Activated CD8-positive, alpha-beta T cell treated with anti-CD3 and anti-CD28 coated beads for 36 hours (primary cell): Measurements from ENCODE around the gene FTSJ1. TPM values are rescaled to one million over a fixed set of nuclear protein-coding genes. Genes with fewer than 3 reads are reported as not detected.
A peak's percentile ranks its signal among the peaks of the same experiment; 100 is the strongest.
"Not testable (repeated sequence)": the region's sequence is repeated elsewhere in the genome, so short reads cannot be mapped to it uniquely, and the experiment has no call there.

Experiments
- ATAC-seq: fragments of 200-7000 bp; cut with Tn5 transposase; one replicate; pipeline ENCODE4 v1.10.0; 2021; ENCODE audit warnings: mild to moderate bottlenecking, moderate library complexity
- CTCF ChIA-PET: fragments of 350-600 bp; sonication (Branson Sonifier 250); formaldehyde crosslinking; loops from one replicate; lab custom pipeline; 2021; ENCODE audit warnings: antibody characterized with exemption; lab: Charles Lee
- POLR2A ChIA-PET: fragments of 350-600 bp; sonication (Branson Sonifier 250); formaldehyde crosslinking; loops from one replicate; lab custom pipeline; 2021; ENCODE audit warnings: antibody characterized with exemption; lab: Charles Lee
- DNase-seq: peaks from one replicate; pipeline ENCODE4 v3.0.0-alpha.2; 2020
- H3K27ac Mint-ChIP-seq: one replicate; pipeline ENCODE4 v1.8.0; 2021; ENCODE audit warnings: mild to moderate bottlenecking, mixed read lengths
- H3K27me3 Mint-ChIP-seq: one replicate; pipeline ENCODE4 v1.8.0; 2021; ENCODE audit warnings: mixed read lengths
- H3K36me3 Mint-ChIP-seq: one replicate; pipeline ENCODE4 v1.8.0; 2021; ENCODE audit warnings: low read depth, mixed read lengths
- H3K4me1 Mint-ChIP-seq: one replicate; pipeline ENCODE4 v1.8.0; 2021; ENCODE audit warnings: low read depth, mixed read lengths
- H3K4me3 Mint-ChIP-seq: one replicate; pipeline ENCODE4 v1.8.0; 2021; ENCODE audit warnings: mild to moderate bottlenecking, moderate library complexity, mixed read lengths
- H3K9me3 Mint-ChIP-seq: one replicate; pipeline ENCODE4 v1.8.0; 2021; ENCODE audit warnings: mixed read lengths
- CTCF ChIP-seq: fragments of 200-600 bp; IDR thresholded peaks from one replicate; pipeline ENCODE4 v1.8.0; 2022; ENCODE audit warnings: antibody characterized with exemption, mild to moderate bottlenecking
- intact Hi-C: fragments of 100-400 bp; cut with micrococcal nuclease; formaldehyde crosslinking; loops from one replicate; pipeline ENCODE4 v1.10.0; 2022
- total RNA-seq, 2 experiments: library from RNA; stranded (reverse); gene quantifications; one replicate each; pipeline ENCODE4 v1.2.3, GENCODE V29; 2021

The FTSJ1 gene
- total RNA-seq: 10 to 100 TPM; 73.3 to 82.9 TPM

GRCh38 chrX:48475774-48476577 is at the start of gene FTSJ1:
Gene FTSJ1 (plus strand): TSS chrX:48476199. CDS start chrX:48478048, 1,849 bp downstream.
- peak within 1 kb of the TSS; percentile 97 for H3K27ac Mint-ChIP-seq
- peak; percentile 91 for DNase-seq
- peak; percentile 95 for ATAC-seq
- H3K36me3 Mint-ChIP-seq: peaks cover 32% of the 10 kb centered on the region
- CTCF ChIA-PET: no interaction called here
- no peaks in the 10 kb centered on the region for H3K27me3 Mint-ChIP-seq
- no peaks in the 10 kb centered on the region for H3K9me3 Mint-ChIP-seq
- intact Hi-C loops: no loop called here
- POLR2A ChIA-PET: interaction anchor here (0.8 to 1.4 kb wide), 4 partner anchors 10 to 339 kb away, joined by 3 to 4 read pairs (median 4); partner anchors contain the start of gene RBM3
- peaks cover 33% of the 10 kb centered on the region for H3K4me1 Mint-ChIP-seq
- H3K4me3 Mint-ChIP-seq: peak within 1 kb of the TSS; percentile 79
- TF ChIP-seq CTCF: no peak

GRCh38 chrX:48427027-48427716 is 48.8 kb upstream of the FTSJ1 start:
- H3K27me3 Mint-ChIP-seq, CTCF ChIA-PET, H3K36me3 Mint-ChIP-seq, H3K9me3 Mint-ChIP-seq, H3K4me3 Mint-ChIP-seq, DNase-seq, H3K4me1 Mint-ChIP-seq, H3K27ac Mint-ChIP-seq, intact Hi-C loops: not testable (repeated sequence)
- POLR2A ChIA-PET: interaction anchor here (0.6 kb wide), 1 partner anchor 139 kb away, joined by 3 read pairs; no protein-coding TSS in a partner anchor
- peak; percentile 98 for ATAC-seq

- intact Hi-C loops, H3K4me3 Mint-ChIP-seq, H3K36me3 Mint-ChIP-seq, POLR2A ChIA-PET, ATAC-seq, H3K4me1 Mint-ChIP-seq, CTCF ChIA-PET, H3K27ac Mint-ChIP-seq, H3K27me3 Mint-ChIP-seq, H3K9me3 Mint-ChIP-seq, DNase-seq: not testable (repeated sequence)
Observed at GRCh38 chrX:48429606-48430005, 46.4 kb upstream of the FTSJ1 start.

GRCh38 chrX:48430166-48430565 is 45.8 kb upstream of the FTSJ1 start:
- H3K27me3 Mint-ChIP-seq, H3K9me3 Mint-ChIP-seq, H3K4me3 Mint-ChIP-seq, H3K36me3 Mint-ChIP-seq, H3K4me1 Mint-ChIP-seq, H3K27ac Mint-ChIP-seq, CTCF ChIA-PET, DNase-seq, POLR2A ChIA-PET, ATAC-seq, intact Hi-C loops: not testable (repeated sequence)

- ATAC-seq, H3K27me3 Mint-ChIP-seq, intact Hi-C loops, H3K9me3 Mint-ChIP-seq, POLR2A ChIA-PET, CTCF ChIA-PET, H3K4me3 Mint-ChIP-seq, H3K27ac Mint-ChIP-seq, H3K4me1 Mint-ChIP-seq, H3K36me3 Mint-ChIP-seq: not testable (repeated sequence)
- peak; percentile 2 for DNase-seq
Observed at GRCh38 chrX:48433713-48434112, 42.3 kb upstream of the FTSJ1 start.

GRCh38 chrX:48447201-48447600 is 28.8 kb upstream of the FTSJ1 start:
- H3K27ac Mint-ChIP-seq, H3K4me1 Mint-ChIP-seq, DNase-seq, H3K36me3 Mint-ChIP-seq, ATAC-seq, H3K27me3 Mint-ChIP-seq, intact Hi-C loops, H3K9me3 Mint-ChIP-seq, POLR2A ChIA-PET, H3K4me3 Mint-ChIP-seq: not testable (repeated sequence)
- CTCF ChIA-PET: interaction anchor here (1.6 kb wide), 1 partner anchor 20 kb away, joined by 3 read pairs; no protein-coding TSS in a partner anchor

GRCh38 chrX:48450076-48450475 is 25.9 kb upstream of the FTSJ1 start:
- TF ChIP-seq CTCF: no peak
- no peaks in the 10 kb centered on the region for H3K9me3 Mint-ChIP-seq
- ChIA-PET CTCF (interaction anchor here (0.8 kb wide), 1 partner anchor 17 kb away, joined by 3 read pairs; no protein-coding TSS in a partner anchor), POLR2A (no interaction called here)
- no peaks in the 10 kb centered on the region for H3K4me1 Mint-ChIP-seq
- no peaks in the 10 kb centered on the region for H3K27me3 Mint-ChIP-seq
- ATAC-seq: no peak
- no peaks in the 10 kb centered on the region for H3K36me3 Mint-ChIP-seq
- H3K4me3 Mint-ChIP-seq: no peak overlapping the region
- no peak for DNase-seq
- no peak overlapping the region for H3K27ac Mint-ChIP-seq
- intact Hi-C loops: no loop called here
